GM23248 (cell line): ENCODE results near the gene FMO1. TPM values are rescaled to one million over a fixed set of nuclear protein-coding genes. Genes with fewer than 3 reads are reported as not detected.

Experiments
- DNase-seq: peaks from one replicate; pipeline ENCODE4 v3.0.0-alpha.2; 2015
- H2AFZ ChIP-seq: fragments of 200-600 bp; sonication (generic); 2 replicates; pipeline ENCODE4 v1.6.1; 2016; ENCODE audit warnings: antibody characterized with exemption
- H3F3A ChIP-seq: fragments of 200-600 bp; sonication (generic); 2 replicates; pipeline ENCODE4 v1.6.1; 2016; ENCODE audit warnings: mild to moderate bottlenecking, antibody characterized with exemption, mixed run types; ENCODE audit not compliant: insufficient read depth
- H3K27ac ChIP-seq: fragments of 200-600 bp; sonication (generic); 2 replicates; pipeline ENCODE4 v1.5.1; 2016; ENCODE audit warnings: mild to moderate bottlenecking
- H3K27me3 ChIP-seq: fragments of 200-600 bp; sonication (generic); replicated peaks from 2 replicates; pipeline ENCODE4 v1.6.1; 2016; ENCODE audit warnings: mild to moderate bottlenecking; ENCODE audit not compliant: insufficient read depth
- H3K36me3 ChIP-seq: fragments of 200-600 bp; sonication (generic); 2 replicates; pipeline ENCODE4 v1.6.1; 2016; ENCODE audit warnings: low read depth, mild to moderate bottlenecking
- H3K4me1 ChIP-seq: fragments of 200-600 bp; sonication (generic); 2 replicates; pipeline ENCODE4 v1.6.1; 2016; ENCODE audit warnings: mild to moderate bottlenecking; ENCODE audit not compliant: insufficient read depth
- H3K4me2 ChIP-seq: fragments of 200-600 bp; sonication (generic); one replicate; pipeline ENCODE4 v1.6.1; 2016; ENCODE audit warnings: mild to moderate bottlenecking; ENCODE audit not compliant: unreplicated experiment
- H3K4me3 ChIP-seq: fragments of 200-600 bp; sonication (generic); 2 replicates; pipeline ENCODE4 v1.5.1; 2016; ENCODE audit warnings: mild to moderate bottlenecking
- H3K79me2 ChIP-seq: fragments of 200-600 bp; sonication (generic); 2 replicates; pipeline ENCODE4 v1.6.1; 2016; ENCODE audit warnings: mild to moderate bottlenecking; ENCODE audit not compliant: insufficient read depth
- H3K9ac ChIP-seq: fragments of 200-600 bp; sonication (generic); 2 replicates; pipeline ENCODE4 v1.6.1; 2016; ENCODE audit warnings: mild to moderate bottlenecking
- H3K9me2 ChIP-seq: fragments of 200-600 bp; sonication (generic); 2 replicates; pipeline ENCODE4 v1.6.1; 2016; ENCODE audit warnings: mixed run types, mild to moderate bottlenecking, moderate library complexity; ENCODE audit not compliant: insufficient read depth
- H3K9me3 ChIP-seq: fragments of 200-600 bp; sonication (generic); one replicate; pipeline ENCODE4 v1.6.1; 2017; ENCODE audit warnings: low read depth
- H4K20me1 ChIP-seq: fragments of 200-600 bp; sonication (generic); 2 replicates; pipeline ENCODE4 v1.6.0; 2016; ENCODE audit not compliant: insufficient read depth
- EZH2 ChIP-seq: fragments of 200-600 bp; sonication (generic); IDR thresholded peaks from 2 replicates; pipeline ENCODE4 v1.6.1; 2018; ENCODE audit warnings: antibody characterized with exemption, mild to moderate bottlenecking; ENCODE audit not compliant: insufficient read depth, poor library complexity, severe bottlenecking
- EZH2phosphoT487 ChIP-seq: fragments of 200-600 bp; sonication (generic); IDR thresholded peaks from 2 replicates; pipeline ENCODE4 v1.6.1; 2018; ENCODE audit warnings: antibody characterized with exemption, moderate library complexity, mild to moderate bottlenecking, low read depth; ENCODE audit not compliant: insufficient read depth
- WGBS, 2 experiments: methylation state at CpG; one replicate each; pipeline ENCODE4 v1.1.6; 2015 to 2017; ENCODE audit warnings: low lambda C conversion rate in 2 of 2, low coverage in 1 of 2; ENCODE audit errors: missing lambda C conversion rate in 2 of 2; 5-methylcytosine and 5-hydroxymethylcytosine counted together
- in situ Hi-C: fragments of 300-500 bp; cut with MboI; formaldehyde crosslinking; loops from 2 replicates; pipeline ENCODE4 v1.15.0; 2020
- polyA plus RNA-seq: library from polyadenylated mRNA; unstranded; fragments of >200 nt; fragmentation: Nextera tagmentation; extraction: Ambion mirVana; gene quantifications from 2 replicates; pipeline ENCODE4 v1.2.1, GENCODE V29; 2016
- total RNA-seq: library from RNA; depleted of rRNA; stranded (reverse); fragments of >200 nt; shearing (Covaris generic); gene quantifications from 2 replicates; pipeline ENCODE4 v1.2.3, GENCODE V29; 2014

The FMO1 gene
- total and polyA plus RNA-seq, 2 experiments from 2014 or later = not detected

DNA sequence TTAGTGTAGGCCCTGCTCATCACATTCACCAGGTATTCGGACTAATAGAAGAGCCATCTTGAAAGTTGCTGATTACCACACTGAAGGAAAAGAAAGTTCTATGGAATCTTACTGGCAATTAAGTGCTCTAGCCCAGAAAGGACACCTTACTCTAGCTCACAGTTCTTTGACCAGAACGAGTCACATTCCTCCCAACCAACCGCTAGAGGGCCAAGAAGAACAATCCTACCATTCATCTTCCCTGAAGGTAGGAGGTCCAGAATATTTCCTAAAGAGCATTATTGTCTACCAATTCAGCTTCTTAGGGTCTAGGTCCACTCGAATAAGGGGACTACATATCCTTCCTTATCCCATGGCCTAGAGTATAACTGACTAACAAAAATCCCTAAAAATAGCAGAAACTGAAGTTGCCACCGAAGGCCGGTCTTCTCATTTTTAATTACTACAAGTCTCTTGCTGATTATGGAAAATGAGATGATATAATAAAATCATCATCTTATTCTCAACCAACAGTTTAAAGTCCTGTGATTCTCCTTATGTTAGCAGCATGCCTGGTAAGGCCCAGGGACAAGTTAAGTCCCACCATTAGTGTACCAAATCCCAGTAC is 2.7 kb upstream of the FMO1 start:
- H3K4me3 ChIP-seq = no peak overlapping the region
- no peak overlapping the region for H2AFZ ChIP-seq
- peaks cover 34% of the 10 kb centered on the region for H3K27me3 ChIP-seq
- peak; percentile 65 for DNase-seq
- H3K9me3 ChIP-seq = no peaks in the 10 kb centered on the region
- H4K20me1 ChIP-seq = no peaks in the 10 kb centered on the region
- H3K36me3 ChIP-seq = no peaks in the 10 kb centered on the region
- no peaks in the 10 kb centered on the region for H3F3A ChIP-seq
- WGBS, 2 experiments = 17 to 21% methylated on average over 6 of the region's 6 CpGs
- TF ChIP-seq EZH2phosphoT487 (no peak), EZH2 (no peak)
- H3K4me2 ChIP-seq = no peak overlapping the region
- no peak overlapping the region for H3K9ac ChIP-seq
- no peaks in the 10 kb centered on the region for H3K4me1 ChIP-seq
- no peaks in the 10 kb centered on the region for H3K79me2 ChIP-seq
- no peaks in the 10 kb centered on the region for H3K9me2 ChIP-seq
- in situ Hi-C loops = no loop called here
- H3K27ac ChIP-seq = no peak overlapping the region

DNA sequence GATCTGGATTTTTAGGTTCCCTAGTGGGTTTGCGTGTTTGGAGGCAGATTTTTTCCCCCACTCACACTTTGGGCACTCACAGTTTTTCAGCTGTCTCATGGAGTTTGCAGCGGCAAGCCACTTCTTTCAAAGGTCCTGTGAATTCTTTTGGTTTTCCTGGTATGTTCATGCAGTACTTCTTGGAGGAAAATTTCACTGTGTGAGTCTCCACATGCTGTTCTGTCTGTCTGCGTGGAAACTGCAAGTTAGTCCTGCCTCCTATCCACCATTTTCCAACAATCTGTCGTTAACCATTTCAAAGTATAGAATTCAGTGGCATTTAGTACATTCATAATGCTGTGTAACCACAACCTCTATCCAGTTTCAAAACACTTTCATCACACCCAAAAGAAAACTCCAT is 793 bp upstream of the FMO1 start:
- Histone ChIP-seq H3K9ac (no peak overlapping the region), H3K9me2 (no peaks in the 10 kb centered on the region), H3K4me1 (no peaks in the 10 kb centered on the region), H3K79me2 (no peaks in the 10 kb centered on the region), H3F3A (no peaks in the 10 kb centered on the region), H4K20me1 (no peaks in the 10 kb centered on the region), H3K4me3 (no peak overlapping the region), H3K27ac (no peak overlapping the region), H3K4me2 (no peak overlapping the region), H3K27me3 (peaks cover 40% of the 10 kb centered on the region), H3K36me3 (no peaks in the 10 kb centered on the region), H3K9me3 (no peaks in the 10 kb centered on the region), H2AFZ (no peak overlapping the region)
- in situ Hi-C loops = no loop called here
- WGBS, 2 experiments = 22 to 30% methylated on average over 4 of the region's 4 CpGs
- DNase-seq = no peak
- no peak for TF ChIP-seq EZH2

DNA sequence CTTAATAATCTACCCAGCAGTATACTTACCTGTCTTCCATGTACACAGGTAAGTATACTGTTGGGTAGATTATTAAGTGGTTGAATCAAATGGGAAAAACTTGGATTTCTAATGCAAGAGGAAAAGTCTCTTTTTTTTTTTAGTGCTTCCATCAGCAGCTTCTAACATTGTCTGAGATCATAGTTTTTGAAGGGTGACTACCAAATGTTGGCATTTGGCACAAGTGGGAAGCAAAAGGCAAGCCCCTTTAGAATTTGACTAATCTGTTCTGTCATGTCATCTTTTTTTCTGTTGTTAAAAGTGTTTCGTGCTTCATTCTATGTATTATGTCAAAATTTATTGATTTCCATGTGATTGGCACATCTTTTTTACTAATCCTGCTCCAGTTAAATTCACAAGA is 547 bp downstream of the FMO1 start:
- Histone ChIP-seq H3F3A (no peaks in the 10 kb centered on the region), H2AFZ (no peak overlapping the region), H3K4me3 (no peak overlapping the region), H3K4me2 (no peak overlapping the region), H3K79me2 (no peaks in the 10 kb centered on the region), H3K27ac (no peak overlapping the region), H3K4me1 (no peaks in the 10 kb centered on the region), H3K9me3 (no peaks in the 10 kb centered on the region), H3K9me2 (no peaks in the 10 kb centered on the region), H3K27me3 (peaks cover 33% of the 10 kb centered on the region), H3K9ac (no peak overlapping the region), H4K20me1 (no peaks in the 10 kb centered on the region), H3K36me3 (no peaks in the 10 kb centered on the region)
- peak; percentile 21 for DNase-seq
- 5 to 8% methylated on average over 1 of the region's 1 CpG for WGBS, 2 experiments
- TF ChIP-seq EZH2phosphoT487 = no peak
- in situ Hi-C loops = no loop called here

DNA sequence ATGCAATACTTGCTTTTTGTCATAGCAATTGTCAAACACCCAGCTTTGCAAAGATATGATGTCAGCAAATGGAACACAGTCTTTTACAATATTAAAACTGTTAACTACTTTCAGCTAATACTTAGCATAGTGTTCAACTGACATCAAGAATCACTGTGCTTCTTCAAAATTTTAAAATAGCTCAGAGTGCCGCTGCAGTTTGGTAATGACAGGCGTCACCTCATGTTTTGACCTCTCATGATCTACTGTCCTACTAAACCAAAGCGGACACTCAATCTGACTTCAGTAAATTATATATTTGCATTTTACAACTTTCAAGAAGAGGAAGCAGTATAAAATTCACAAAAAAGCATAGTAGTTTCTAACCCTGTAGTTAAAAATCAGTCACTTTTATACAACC is 2.0 kb downstream of the FMO1 start:
- Histone ChIP-seq H3K9ac (no peak overlapping the region), H3K27ac (no peak overlapping the region), H3K27me3 (peaks cover 32% of the 10 kb centered on the region), H3K36me3 (no peaks in the 10 kb centered on the region), H3K9me3 (no peaks in the 10 kb centered on the region), H3K4me3 (no peak overlapping the region), H3F3A (no peaks in the 10 kb centered on the region), H3K4me2 (no peak overlapping the region), H4K20me1 (no peaks in the 10 kb centered on the region), H2AFZ (no peak overlapping the region), H3K9me2 (no peaks in the 10 kb centered on the region), H3K4me1 (no peaks in the 10 kb centered on the region), H3K79me2 (no peaks in the 10 kb centered on the region)
- WGBS, 2 experiments = 91 to 98% methylated on average over 3 of the region's 3 CpGs
- TF ChIP-seq EZH2 (no peak), EZH2phosphoT487 (no peak)
- in situ Hi-C loops = no loop called here
- no peak for DNase-seq
